ENCODE results near the gene KIAA0825.

- TF ChIP-seq CTCF (IDR thresholded peaks at IDR 0.05): no peak
- TF ChIP-seq POLR2A (IDR thresholded peaks at IDR 0.05): no peak
Observed at GRCh38 chr5:94240993-94241651, 377.3 kb downstream of the KIAA0825 start.

Measured in adrenal gland (tissue), 5 donors.